Suprapubic skin (tissue), 4 donors: Measurements from ENCODE around the gene MBIP.

Experiments used
- CTCF ChIP-seq, 2 donors: fragments of 200-600 bp in 1 of 2; fragments of 450-650 bp in 1 of 2; sonication (generic) in 1 of 2; IDR thresholded peaks; one replicate each; pipeline ENCODE4 v1.5.1; 2016 to 2019; ENCODE audit warnings: antibody characterized with exemption in 2 of 2, mild to moderate bottlenecking in 1 of 2, moderate library complexity in 1 of 2
- EP300 ChIP-seq: sonication (generic); formaldehyde crosslinking; IDR thresholded peaks from one replicate; pipeline ENCODE4 v1.6.1; 2017; ENCODE audit warnings: antibody characterized with exemption
- POLR2A ChIP-seq, 2 donors: fragments of 450-650 bp; IDR thresholded peaks; one replicate each; pipeline ENCODE4 v1.6.1; 2017; ENCODE audit warnings: antibody characterized with exemption in 2 of 2, mild to moderate bottlenecking in 2 of 2, moderate library complexity in 2 of 2
- POLR2AphosphoS5 ChIP-seq, 3 donors: sonication (generic); formaldehyde crosslinking; IDR thresholded peaks; one replicate each; pipeline ENCODE4 v1.6.1; 2017; ENCODE audit warnings: antibody characterized with exemption in 3 of 3

- TF ChIP-seq POLR2AphosphoS5 (IDR thresholded peaks at IDR 0.05) (no peak), CTCF (IDR thresholded peaks at IDR 0.05) (no peak), POLR2A (IDR thresholded peaks at IDR 0.05) (no peak), EP300 (no peak)
These were observed 5.1 kb downstream of the MBIP start for GRCh38 chr14:36315159-36315853.
